ENCODE results near the gene HECTD1.
"Not testable (repeated sequence)": the region's sequence is repeated elsewhere in the genome, so short reads cannot be mapped to it uniquely, and the experiment has no call there.

Gene HECTD1

GRCh38 chr14:31190219-31190603 is 17.4 kb downstream of the HECTD1 start:
- no peak overlapping the region for H3K4me3 ChIP-seq
- peaks cover 0 to 34% (median 7%) of the 10 kb centered on the region in 4 donors for H3K4me1 ChIP-seq
- no peaks in the 10 kb centered on the region for H3K27me3 ChIP-seq
- no peaks in the 10 kb centered on the region for H3K9me3 ChIP-seq
- no peak for DNase-seq
- H3K27ac ChIP-seq: no peak overlapping the region
- no peak for TF ChIP-seq CTCF (IDR thresholded peaks at IDR 0.05)
- H3K36me3 ChIP-seq: peaks cover under 1 to 18% (median 3%) of the 10 kb centered on the region in 3 donors
- intact Hi-C loops (cut with DNase I; ENCODE audit: low total_unique reads): no loop called here

GRCh38 chr14:31189346-31190218 is 18.0 kb downstream of the HECTD1 start:
- Histone ChIP-seq H3K4me3 (no peak overlapping the region), H3K27ac (no peak overlapping the region), H3K27me3 (no peaks in the 10 kb centered on the region), H3K9me3 (no peaks in the 10 kb centered on the region), H3K36me3 (peaks cover 6 to 22% (median 6%) of the 10 kb centered on the region in 3 donors), H3K4me1 (peaks cover 0 to 27% (median 3%) of the 10 kb centered on the region in 4 donors)
- no peak for TF ChIP-seq CTCF (IDR thresholded peaks at IDR 0.05)
- DNase-seq: no peak
- intact Hi-C loops (cut with DNase I; ENCODE audit: low total_unique reads): no loop called here

- no peak for TF ChIP-seq CTCF (IDR thresholded peaks at IDR 0.05)
- H3K27ac ChIP-seq: no peak overlapping the region
- peaks cover 0 to 19% (median 0%) of the 10 kb centered on the region in 4 donors for H3K4me1 ChIP-seq
- no peaks in the 10 kb centered on the region for H3K9me3 ChIP-seq
- intact Hi-C loops (cut with DNase I; ENCODE audit: low total_unique reads): no loop called here
- H3K36me3 ChIP-seq: peaks cover 6 to 22% (median 6%) of the 10 kb centered on the region in 3 donors
- H3K4me3 ChIP-seq: no peak overlapping the region
- DNase-seq: no peak
- no peaks in the 10 kb centered on the region for H3K27me3 ChIP-seq
Observed at GRCh38 chr14:31188744-31189143, 18.8 kb downstream of the HECTD1 start.

- H3K4me1 ChIP-seq; H3K27me3 ChIP-seq; H3K9me3 ChIP-seq; DNase-seq; H3K27ac ChIP-seq; H3K4me3 ChIP-seq; intact Hi-C loops (cut with DNase I; ENCODE audit: low total_unique reads): not testable (repeated sequence)
- H3K36me3 ChIP-seq: peaks cover 6 to 29% (median 20%) of the 10 kb centered on the region in 3 donors
Observed at GRCh38 chr14:31182016-31182415, 25.6 kb downstream of the HECTD1 start.

- no peak for DNase-seq
- H3K4me1 ChIP-seq: peaks cover 0 to 9% (median 0%) of the 10 kb centered on the region in 4 donors
- H3K9me3 ChIP-seq: no peaks in the 10 kb centered on the region
- no peak for TF ChIP-seq CTCF (IDR thresholded peaks at IDR 0.05)
- peaks cover 6 to 30% (median 22%) of the 10 kb centered on the region in 3 donors for H3K36me3 ChIP-seq
- intact Hi-C loops (cut with DNase I; ENCODE audit: low total_unique reads): no loop called here
- H3K4me3 ChIP-seq: no peak overlapping the region
- H3K27me3 ChIP-seq: no peaks in the 10 kb centered on the region
- H3K27ac ChIP-seq: no peak overlapping the region
Observed at GRCh38 chr14:31181271-31181670, 26.3 kb downstream of the HECTD1 start.

GRCh38 chr14:31180299-31181051 is 27.1 kb downstream of the HECTD1 start:
- Histone ChIP-seq H3K36me3 (peaks cover 13 to 30% (median 23%) of the 10 kb centered on the region in 3 donors), H3K4me3 (no peak overlapping the region), H3K4me1 (peaks cover 0 to 9% (median 0%) of the 10 kb centered on the region in 4 donors), H3K27me3 (no peaks in the 10 kb centered on the region), H3K27ac (no peak overlapping the region), H3K9me3 (no peaks in the 10 kb centered on the region)
- intact Hi-C loops (cut with DNase I; ENCODE audit: low total_unique reads): no loop called here
- no peak for DNase-seq
- TF ChIP-seq CTCF (IDR thresholded peaks at IDR 0.05): no peak
